HUES64 (cell line): ENCODE results near the gene L2HGDH.

Experiments
- H3K27ac ChIP-seq: 2 replicates; pipeline ENCODE4 v1.7.0; 2013; ENCODE audit warnings: low read depth, low read length, inconsistent platforms
- H3K27me3 ChIP-seq: 2 replicates; pipeline ENCODE4 v1.6.1; 2013; ENCODE audit warnings: mild to moderate bottlenecking, low read length; ENCODE audit not compliant: insufficient read depth
- H3K36me3 ChIP-seq: 2 replicates; pipeline ENCODE4 v1.6.1; 2013; ENCODE audit warnings: mild to moderate bottlenecking, low read length; ENCODE audit not compliant: insufficient read depth
- H3K4me1 ChIP-seq: 2 replicates; pipeline ENCODE4 v1.6.1; 2013; ENCODE audit warnings: mild to moderate bottlenecking, low read length, moderate library complexity; ENCODE audit not compliant: insufficient read depth
- H3K4me3 ChIP-seq: 2 replicates; pipeline ENCODE4 v1.5.1; 2013; ENCODE audit warnings: mild to moderate bottlenecking, low read length, moderate library complexity
- H3K9ac ChIP-seq: 2 replicates; pipeline ENCODE4 v1.6.1; 2013; ENCODE audit warnings: mild to moderate bottlenecking, low read depth, low read length
- H3K9me3 ChIP-seq: 2 replicates; pipeline ENCODE4 v1.6.1; 2013; ENCODE audit warnings: low read depth, low read length; ENCODE audit not compliant: insufficient read depth
- WGBS: fragments of 150-250, 120-280 bp; methylation state at CpG from one replicate; pipeline ENCODE4 v1.1.7; 2013; ENCODE audit warnings: missing lambda C conversion rate; 5-methylcytosine and 5-hydroxymethylcytosine counted together

L2HGDH gene

GRCh38 chr14:50285861-50286260 lies 26.2 kb downstream of the L2HGDH start:
- H3K27me3 ChIP-seq: no peaks in the 10 kb centered on the region
- H3K4me1 ChIP-seq: no peaks in the 10 kb centered on the region
- H3K9me3 ChIP-seq: no peaks in the 10 kb centered on the region
- H3K9ac ChIP-seq: no peak overlapping the region
- H3K4me3 ChIP-seq: no peak overlapping the region
- H3K36me3 ChIP-seq: peaks cover 24% of the 10 kb centered on the region
- H3K27ac ChIP-seq: no peak overlapping the region

- Histone ChIP-seq H3K4me3 (no peak overlapping the region), H3K27ac (no peak overlapping the region), H3K9ac (no peak overlapping the region), H3K27me3 (no peaks in the 10 kb centered on the region), H3K36me3 (peaks cover 19% of the 10 kb centered on the region), H3K9me3 (no peaks in the 10 kb centered on the region), H3K4me1 (no peaks in the 10 kb centered on the region)
- 89% methylated on average over 1 of the region's 1 CpG for WGBS
These were observed 39.5 kb downstream of the L2HGDH start for GRCh38 chr14:50272498-50272897.

DNA sequence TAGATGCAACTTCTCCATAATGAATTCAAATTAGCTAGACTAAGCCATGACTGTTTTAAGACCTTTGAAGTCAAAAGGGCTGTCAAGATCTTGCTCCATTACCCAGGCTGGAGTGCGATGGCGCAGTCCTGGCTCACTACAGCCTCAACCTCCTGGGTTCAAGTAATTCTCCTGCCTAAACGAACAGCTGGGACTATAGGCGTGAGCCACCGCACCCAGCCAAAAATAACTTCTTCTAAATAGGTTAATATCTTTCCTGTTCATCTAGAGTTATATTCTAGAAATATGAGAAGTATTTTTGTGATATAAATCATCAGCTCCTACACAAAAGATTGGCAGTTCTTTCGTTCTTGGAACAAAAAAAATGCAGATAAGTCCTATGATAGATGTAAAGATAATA lies 41.1 kb downstream of the L2HGDH start:
- 95% methylated on average over 5 of the region's 6 CpGs for WGBS
- Histone ChIP-seq H3K9ac (no peak overlapping the region), H3K4me1 (no peaks in the 10 kb centered on the region), H3K36me3 (peaks cover 25% of the 10 kb centered on the region), H3K9me3 (no peaks in the 10 kb centered on the region), H3K4me3 (no peak overlapping the region), H3K27me3 (no peaks in the 10 kb centered on the region), H3K27ac (no peak overlapping the region)

- Histone ChIP-seq H3K4me1 (no peaks in the 10 kb centered on the region), H3K27ac (no peak overlapping the region), H3K36me3 (peaks cover 56% of the 10 kb centered on the region), H3K4me3 (no peak overlapping the region), H3K9me3 (no peaks in the 10 kb centered on the region), H3K9ac (no peak overlapping the region), H3K27me3 (no peaks in the 10 kb centered on the region)
These were observed 47.0 kb downstream of the L2HGDH start for GRCh38 chr14:50265029-50265428.

DNA sequence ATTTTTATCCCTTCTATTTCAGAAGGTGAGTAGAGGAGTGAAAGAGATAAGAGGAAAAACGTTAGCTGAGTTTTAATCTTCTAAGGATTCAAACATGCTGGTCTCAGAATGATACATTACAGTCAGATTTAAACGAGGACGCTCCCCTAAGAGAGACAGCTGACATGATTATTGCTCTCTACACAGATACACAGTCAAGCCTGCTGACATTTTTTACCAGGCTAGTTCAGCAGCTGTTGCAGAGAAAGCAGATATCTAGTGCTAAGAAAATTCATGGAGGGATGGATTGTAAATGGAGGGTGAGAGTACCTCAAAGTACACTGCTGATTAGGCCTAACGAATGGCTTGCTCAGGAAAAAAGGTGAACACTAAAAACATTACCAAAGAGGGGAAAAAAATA lies 48.7 kb downstream of the L2HGDH start:
- Histone ChIP-seq H3K9ac (no peak overlapping the region), H3K4me1 (no peaks in the 10 kb centered on the region), H3K27me3 (no peaks in the 10 kb centered on the region), H3K36me3 (peaks cover 45% of the 10 kb centered on the region), H3K4me3 (no peak overlapping the region), H3K27ac (no peak overlapping the region), H3K9me3 (no peaks in the 10 kb centered on the region)
- WGBS: 92% methylated on average over 4 of the region's 4 CpGs

DNA sequence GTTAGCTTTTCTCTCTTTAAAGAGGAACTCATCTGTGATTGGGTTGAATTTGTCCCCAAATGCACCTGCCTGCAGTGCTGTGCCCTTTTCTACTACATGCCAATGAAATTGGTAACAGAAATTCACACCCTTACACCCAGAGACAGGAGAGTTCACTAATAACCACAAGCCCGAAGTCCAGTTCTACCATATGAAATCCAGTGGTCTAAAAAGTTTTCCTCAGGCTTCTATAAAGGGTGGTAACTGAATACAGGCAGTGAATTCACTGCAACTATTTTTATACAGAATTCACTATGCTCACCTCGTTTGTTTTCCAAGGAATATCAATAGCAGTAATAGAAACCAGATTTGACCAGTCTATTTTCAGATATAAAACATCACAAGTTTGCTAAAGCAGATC lies 49.2 kb downstream of the L2HGDH start:
- Histone ChIP-seq H3K27ac (no peak overlapping the region), H3K36me3 (peaks cover 40% of the 10 kb centered on the region), H3K9me3 (no peaks in the 10 kb centered on the region), H3K27me3 (no peaks in the 10 kb centered on the region), H3K4me3 (no peak overlapping the region), H3K4me1 (no peaks in the 10 kb centered on the region), H3K9ac (no peak overlapping the region)
- 82% methylated on average over 2 of the region's 2 CpGs for WGBS

GRCh38 chr14:50260511-50260910 lies 51.5 kb downstream of the L2HGDH start:
- no peaks in the 10 kb centered on the region for H3K4me1 ChIP-seq
- 52% methylated on average over 3 of the region's 3 CpGs for WGBS
- H3K9ac ChIP-seq: no peak overlapping the region
- H3K4me3 ChIP-seq: no peak overlapping the region
- no peaks in the 10 kb centered on the region for H3K27me3 ChIP-seq
- H3K36me3 ChIP-seq: peaks cover 28% of the 10 kb centered on the region
- no peaks in the 10 kb centered on the region for H3K9me3 ChIP-seq
- H3K27ac ChIP-seq: no peak overlapping the region

- 87% methylated on average over 3 of the region's 3 CpGs for WGBS
These were observed 52.0 kb downstream of the L2HGDH start for GRCh38 chr14:50260072-50260471.

DNA sequence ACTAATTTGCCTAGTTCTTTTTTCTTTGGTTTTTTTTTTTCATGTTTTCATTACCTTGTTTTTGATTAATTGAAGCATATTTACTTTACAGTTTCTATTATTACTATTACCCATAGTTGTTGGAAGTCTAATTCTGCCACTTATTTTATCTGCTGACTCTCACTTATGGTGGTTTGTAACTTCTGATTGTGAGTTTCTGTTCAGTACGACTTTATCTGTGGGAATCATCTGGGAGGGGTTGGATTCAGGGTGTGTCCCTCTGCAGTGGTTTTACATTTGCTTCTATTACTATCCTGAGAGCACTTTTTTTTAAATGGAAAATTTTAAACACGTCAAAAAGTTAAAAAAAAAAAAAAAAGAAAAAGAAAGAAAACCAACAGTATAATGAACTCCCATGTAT lies 54.3 kb downstream of the L2HGDH start:
- Histone ChIP-seq H3K9me3 (no peaks in the 10 kb centered on the region), H3K4me3 (no peak overlapping the region), H3K27ac (no peak overlapping the region), H3K9ac (no peak overlapping the region), H3K27me3 (no peaks in the 10 kb centered on the region), H3K4me1 (no peaks in the 10 kb centered on the region), H3K36me3 (peaks cover 21% of the 10 kb centered on the region)
- 85% methylated on average over 1 of the region's 2 CpGs for WGBS

More at GRCh38 chr14:50260072-50260471, 52.0 kb downstream of the L2HGDH start:
- Histone ChIP-seq H3K27ac (no peak overlapping the region), H3K4me1 (no peaks in the 10 kb centered on the region), H3K36me3 (peaks cover 24% of the 10 kb centered on the region), H3K9me3 (no peaks in the 10 kb centered on the region), H3K9ac (no peak overlapping the region), H3K4me3 (no peak overlapping the region), H3K27me3 (no peaks in the 10 kb centered on the region)

DNA sequence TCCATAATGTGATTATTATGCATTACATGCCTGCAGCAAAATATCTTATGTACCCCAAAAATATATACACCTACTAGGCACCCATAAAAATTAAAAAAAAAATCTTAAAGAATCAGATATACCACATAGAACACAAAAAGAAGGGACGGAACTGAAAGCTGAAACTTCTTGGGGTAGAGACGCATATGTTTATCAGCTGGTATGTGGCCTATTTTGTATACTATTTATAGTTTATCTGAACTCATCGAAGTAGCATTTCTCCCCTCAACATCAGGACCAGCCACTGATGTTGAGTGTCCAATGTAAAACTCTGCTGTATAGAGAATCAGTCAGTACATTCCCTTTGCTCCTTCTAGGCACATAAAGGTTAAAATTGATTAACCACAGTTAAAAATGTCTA lies 57.8 kb downstream of the L2HGDH start:
- Histone ChIP-seq H3K4me3 (no peak overlapping the region), H3K36me3 (peaks cover 12% of the 10 kb centered on the region), H3K9ac (no peak overlapping the region), H3K9me3 (no peaks in the 10 kb centered on the region), H3K4me1 (no peaks in the 10 kb centered on the region), H3K27ac (no peak overlapping the region), H3K27me3 (no peaks in the 10 kb centered on the region)
- 100% methylated on average over 1 of the region's 3 CpGs for WGBS

GRCh38 chr14:50249136-50249775 lies 62.8 kb downstream of the L2HGDH start:
- H3K4me1 ChIP-seq: no peaks in the 10 kb centered on the region
- WGBS: 88% methylated on average over 7 of the region's 7 CpGs
- peaks cover 34% of the 10 kb centered on the region for H3K36me3 ChIP-seq

GRCh38 chr14:50247245-50247644 lies 64.8 kb downstream of the L2HGDH start:
- no peak overlapping the region for H3K27ac ChIP-seq
- no peaks in the 10 kb centered on the region for H3K9me3 ChIP-seq
- no peak overlapping the region for H3K9ac ChIP-seq
- WGBS: 100% methylated on average over 1 of the region's 3 CpGs
- H3K27me3 ChIP-seq: no peaks in the 10 kb centered on the region
- H3K4me3 ChIP-seq: no peak overlapping the region
- H3K36me3 ChIP-seq: peaks cover 29% of the 10 kb centered on the region
- no peaks in the 10 kb centered on the region for H3K4me1 ChIP-seq

More at GRCh38 chr14:50249136-50249775, 62.8 kb downstream of the L2HGDH start:
- H3K27ac ChIP-seq: no peak overlapping the region
- H3K4me3 ChIP-seq: no peak overlapping the region
- no peaks in the 10 kb centered on the region for H3K9me3 ChIP-seq
- no peaks in the 10 kb centered on the region for H3K27me3 ChIP-seq
- no peak overlapping the region for H3K9ac ChIP-seq
